HepG2 (cell line): Measurements from ENCODE around the gene EIF5. TPM values are rescaled to one million over a fixed set of nuclear protein-coding genes. Genes with fewer than 3 reads are reported as not detected.

ENCODE experiments used
- AGO1 ChIP-seq: fragments of 200-400 bp; formaldehyde crosslinking; IDR thresholded peaks from 2 replicates; pipeline ENCODE4 v1.6.1; 2017; ENCODE audit warnings: mild to moderate bottlenecking, low read depth, low read length, moderate library complexity; ENCODE audit not compliant: poor library complexity, severe bottlenecking
- ASH2L ChIP-seq: fragments of 300-600, 200-600 bp; sonication (generic); IDR thresholded peaks from 2 replicates; pipeline ENCODE4 v1.7.0; 2017; ENCODE audit warnings: low read depth, mild to moderate bottlenecking, moderate library complexity, mixed read lengths, low read length; ENCODE audit not compliant: insufficient read length
- ATM ChIP-seq: fragments of 450-650 bp; IDR thresholded peaks from 2 replicates; pipeline ENCODE4 v1.7.1; 2017; ENCODE audit warnings: mild to moderate bottlenecking, borderline replicate concordance
- CREM ChIP-seq, 2 experiments: sonication (generic) in 1 of 2; formaldehyde crosslinking in 1 of 2; IDR thresholded peaks; 2 replicates each; pipeline versions ENCODE4 v1.4.0 to v1.6.1; 2016 to 2020; ENCODE audit warnings: antibody characterized with exemption in 1 of 2, mild to moderate bottlenecking in 1 of 2, missing genetic modification reagents in 1 of 2
- EZH2 ChIP-seq: conservative IDR thresholded peaks from 2 replicates; pipeline ENCODE4 v1.6.1; 2012; ENCODE audit warnings: mild to moderate bottlenecking, low read depth, low read length, moderate library complexity
- RARA ChIP-seq: IDR thresholded peaks from 2 replicates; pipeline ENCODE4 v1.6.1; 2016; ENCODE audit warnings: missing genetic modification reagents, missing compliant biosample characterization
- SRSF9 ChIP-seq: fragments of 200-400 bp; formaldehyde crosslinking; IDR thresholded peaks from 2 replicates; pipeline ENCODE4 v1.6.1; 2018; ENCODE audit warnings: borderline replicate concordance, mild to moderate bottlenecking, low read depth, low read length; ENCODE audit not compliant: insufficient read depth, poor library complexity, severe bottlenecking
- TRIM24 ChIP-seq: sonication (generic); formaldehyde crosslinking; IDR thresholded peaks from 2 replicates; pipeline ENCODE4 v1.8.0; 2022; ENCODE audit warnings: mild to moderate bottlenecking, missing genetic modification reagents
- USF2 ChIP-seq, 2 experiments: sonication (generic) in 1 of 2; formaldehyde crosslinking in 1 of 2; IDR thresholded peaks; 2 replicates each; pipeline versions ENCODE4 v1.5.1 to v1.6.1; 2011 to 2020; ENCODE audit warnings: borderline replicate concordance in 1 of 2, low read depth in 1 of 2, low read length in 1 of 2, mild to moderate bottlenecking in 1 of 2, missing genetic modification reagents in 1 of 2, moderate library complexity in 1 of 2
- YEATS2 ChIP-seq: sonication (generic); formaldehyde crosslinking; IDR thresholded peaks from 2 replicates; pipeline ENCODE4 v1.4.0; 2020; ENCODE audit warnings: missing genetic modification reagents, borderline replicate concordance
- ZBTB42 ChIP-seq: sonication (generic); formaldehyde crosslinking; IDR thresholded peaks from 2 replicates; pipeline ENCODE4 v1.5.0; 2020; ENCODE audit warnings: mild to moderate bottlenecking, missing genetic modification reagents
- ZMAT3 ChIP-seq: sonication (generic); formaldehyde crosslinking; conservative IDR thresholded peaks from 2 replicates; pipeline ENCODE4 v1.7.0; 2021; ENCODE audit warnings: missing genetic modification reagents
- ZNF260 ChIP-seq: sonication (generic); formaldehyde crosslinking; IDR thresholded peaks from 2 replicates; pipeline ENCODE4 v1.4.0; 2020; ENCODE audit warnings: missing genetic modification reagents, low read depth, mild to moderate bottlenecking, borderline replicate concordance
- ZNF280B ChIP-seq: sonication (generic); formaldehyde crosslinking; IDR thresholded peaks from 2 replicates; pipeline ENCODE4 v1.5.0; 2020; ENCODE audit warnings: missing genetic modification reagents, mild to moderate bottlenecking, borderline replicate concordance
- ZNF512B ChIP-seq: sonication (generic); formaldehyde crosslinking; IDR thresholded peaks from 2 replicates; pipeline ENCODE4 v1.5.1; 2020; ENCODE audit warnings: missing genetic modification reagents, mild to moderate bottlenecking, borderline replicate concordance
- ZNF563 ChIP-seq: sonication (generic); formaldehyde crosslinking; IDR thresholded peaks from 2 replicates; pipeline ENCODE4 v1.8.0; 2022; ENCODE audit warnings: mild to moderate bottlenecking, moderate library complexity, missing genetic modification reagents
- ZNF597 ChIP-seq: sonication (generic); formaldehyde crosslinking; IDR thresholded peaks from 2 replicates; pipeline ENCODE4 v1.5.0; 2020; ENCODE audit warnings: missing genetic modification reagents
- ZNF709 ChIP-seq: sonication (generic); formaldehyde crosslinking; IDR thresholded peaks from 2 replicates; pipeline ENCODE4 v1.5.0; 2020; ENCODE audit warnings: mild to moderate bottlenecking, missing genetic modification reagents
- ZNF788 ChIP-seq: sonication (generic); formaldehyde crosslinking; IDR thresholded peaks from 2 replicates; pipeline ENCODE4 v1.5.0; 2020; ENCODE audit warnings: mild to moderate bottlenecking, missing genetic modification reagents, borderline replicate concordance
- polyA plus RNA-seq, 8 experiments: library from polyadenylated mRNA; depleted of rRNA in 3 of 8; stranded (reverse) in 7 of 8; unstranded in 1 of 8; fragments of >200 nt; fragmentation: Illumina TruSeq in 4 of 8; extraction: Trizol in 4 of 8; gene quantifications; 2 replicates each; pipeline versions ENCODE4 v1.2.1 to v1.2.3, GENCODE V29; 2011 to 2016; ENCODE audit warnings: low read depth in 4 of 8, missing spikeins in 1 of 8, mixed read lengths in 1 of 8; ENCODE audit not compliant: insufficient read depth in 1 of 8
- total RNA-seq, 5 experiments: library from RNA; depleted of rRNA; stranded (reverse); fragments of >200 nt; fragmentation: Illumina TruSeq; extraction: Trizol; gene quantifications; 2 replicates each; pipeline ENCODE4 v1.2.3, GENCODE V29; 2016; ENCODE audit warnings: low read depth in 1 of 5

EIF5 gene
- total and polyA plus RNA-seq, 2 of the 13 experiments (the other 11 are each of a cell fraction or from before 2014, with no cell fraction given), result 189 to 281 TPM

- TF ChIP-seq USF2 (IDR thresholded peaks at IDR 0.05; ENCODE audit: low read depth, low read length), result no peak
- no peak for TF ChIP-seq USF2 (CRISPR knock-in tag; IDR thresholded peaks at IDR 0.05; ENCODE audit: borderline replicate concordance)
- 0 out of 2 replicates have a peak, but pooled peaks have one; percentile 30 for TF ChIP-seq ZMAT3
- no peak; the same call in 1 of the 2 replicates for TF ChIP-seq ZBTB42 (CRISPR knock-in tag)
- peak; percentile 91 for TF ChIP-seq ZNF709
- TF ChIP-seq ZNF512B (CRISPR knock-in tag), result no peak
- TF ChIP-seq SRSF9, result no peak
- no peak for TF ChIP-seq ZNF597 (CRISPR knock-in tag)
- no peak for TF ChIP-seq AGO1
- no peak for TF ChIP-seq EZH2
- TF ChIP-seq RARA (CRISPR knock-in tag), result peak; percentile 3; the same call in 1 of the 2 replicates
- TF ChIP-seq ATM, result no peak
- TF ChIP-seq ASH2L, result peak; percentile 88
- TF ChIP-seq YEATS2 (CRISPR knock-in tag), result peak; percentile 96
- TF ChIP-seq TRIM24, result no peak
- TF ChIP-seq CREM (IDR thresholded peaks at IDR 0.05), result peak; percentile 70
- no peak for TF ChIP-seq CREM (CRISPR knock-in tag; IDR thresholded peaks at IDR 0.05)
- TF ChIP-seq ZNF280B, result no peak
- TF ChIP-seq ZNF788 (CRISPR knock-in tag), result peak; percentile 59; the same call in 1 of the 2 replicates
- TF ChIP-seq ZNF260 (CRISPR knock-in tag), result no peak
- TF ChIP-seq ZNF563, result peak; percentile 65
Observed at GRCh38 chr14:103333754-103334643, at the start of gene EIF5 (continued).
